ENCODE measurements around the gene C1R. TPM values are rescaled to one million over a fixed set of nuclear protein-coding genes. Genes with fewer than 3 reads are reported as not detected.
A peak's percentile ranks its signal among the peaks of the same experiment; 100 is the strongest.
"Not testable (repeated sequence)": the region's sequence is repeated elsewhere in the genome, so short reads cannot be mapped to it uniquely, and the experiment has no call there.

The C1R gene
- total and polyA plus RNA-seq, 7 experiments from 2014 or later, result 1.0 to 7.2 (median 2.9) TPM

GRCh38 chr12:7046383-7047105 is 45.7 kb downstream of the C1R start:
- Mint-ChIP-seq H3K27ac (no peak overlapping the region), H3K4me1 (peaks cover 0 to 21% (median 19%) of the 10 kb centered on the region in 7 donors), H3K27me3 (peaks cover 0 to 18% (median 0%) of the 10 kb centered on the region in 5 donors), H3K4me3 (peak overlapping the region in 1 of 10 donors; percentile 19), H3K9me3 (peaks cover 0 to 3% (median 0%) of the 10 kb centered on the region in 11 donors), H3K36me3 (no peaks in the 10 kb centered on the region)
- no peak overlapping the region for H3K27ac ChIP-seq (ENCODE audit: low read depth, low read length)
- no peaks in the 10 kb centered on the region for H3K9me3 ChIP-seq (ENCODE audit: control insufficient read depth in 2 of 3, low read length in 3 of 3)
- intact Hi-C loops (cut with micrococcal nuclease), result no loop called here
- CTCF ChIA-PET, result no interaction called here
- H3K4me3 ChIP-seq (ENCODE audit: low read length), result no peak overlapping the region
- H3K27me3 ChIP-seq (ENCODE audit: control insufficient read depth in 2 of 2, insufficient read depth in 2 of 2, low read length in 2 of 2), result no peaks in the 10 kb centered on the region
- ATAC-seq, result no peak
- no peak for DNase-seq
- POLR2A ChIA-PET, result no interaction called here
- H3K4me1 ChIP-seq (ENCODE audit: control insufficient read depth in 2 of 2, insufficient read depth in 2 of 2, low read length in 2 of 2), result no peaks in the 10 kb centered on the region
- H3K36me3 ChIP-seq (ENCODE audit: control insufficient read depth in 2 of 3, insufficient read depth in 3 of 3, low read length in 3 of 3), result no peaks in the 10 kb centered on the region

- CTCF ChIA-PET, result no interaction called here
- Histone ChIP-seq H3K4me3 (ENCODE audit: low read length) (no peak overlapping the region), H3K36me3 (ENCODE audit: control insufficient read depth in 2 of 3, insufficient read depth in 3 of 3, low read length in 3 of 3) (no peaks in the 10 kb centered on the region), H3K27ac (ENCODE audit: low read depth, low read length) (no peak overlapping the region), H3K27me3 (ENCODE audit: control insufficient read depth in 2 of 2, insufficient read depth in 2 of 2, low read length in 2 of 2) (no peaks in the 10 kb centered on the region), H3K9me3 (ENCODE audit: control insufficient read depth in 2 of 3, low read length in 3 of 3) (no peaks in the 10 kb centered on the region), H3K4me1 (ENCODE audit: control insufficient read depth in 2 of 2, insufficient read depth in 2 of 2, low read length in 2 of 2) (no peaks in the 10 kb centered on the region)
- POLR2A ChIA-PET, result no interaction called here
- Mint-ChIP-seq H3K4me1 (peaks cover 0 to 21% (median 19%) of the 10 kb centered on the region in 7 donors), H3K27ac (no peak overlapping the region), H3K4me3 (no peak overlapping the region), H3K27me3 (peaks cover 0 to 12% (median 0%) of the 10 kb centered on the region in 5 donors), H3K36me3 (no peaks in the 10 kb centered on the region), H3K9me3 (peaks cover 0 to 3% (median 0%) of the 10 kb centered on the region in 11 donors)
- ATAC-seq (no peak), DNase-seq (no peak)
- intact Hi-C loops (cut with micrococcal nuclease), result no loop called here
These were observed 46.3 kb downstream of the C1R start for GRCh38 chr12:7045913-7046312.

- H3K27ac ChIP-seq (ENCODE audit: low read depth, low read length), result no peak overlapping the region
- Mint-ChIP-seq H3K27me3 (peaks cover 0 to 5% (median 0%) of the 10 kb centered on the region in 5 donors), H3K4me3 (no peak overlapping the region), H3K27ac (no peak overlapping the region), H3K9me3 (no peaks in the 10 kb centered on the region), H3K4me1 (peaks cover 0 to 19% (median 15%) of the 10 kb centered on the region in 7 donors), H3K36me3 (no peaks in the 10 kb centered on the region)
- ChIA-PET CTCF (interaction anchor here (1.2 to 1.3 kb wide), 2 partner anchors 9 to 170 kb away, joined by 4 read pairs; partner anchors contain the start of gene SPSB2), POLR2A (no interaction called here)
- no peaks in the 10 kb centered on the region for H3K4me1 ChIP-seq (ENCODE audit: control insufficient read depth in 2 of 2, insufficient read depth in 2 of 2, low read length in 2 of 2)
- H3K9me3 ChIP-seq (ENCODE audit: control insufficient read depth in 2 of 3, low read length in 3 of 3), result no peaks in the 10 kb centered on the region
- intact Hi-C loops (cut with micrococcal nuclease), result loop anchor here in 1 of 2 donors (1.0 to 2.0 kb wide), 4 partner anchors 24 to 174 kb away; partner anchors contain the start of genes EMG1, LPCAT3 and PHB2
- H3K4me3 ChIP-seq (ENCODE audit: low read length), result no peak overlapping the region
- DNase-seq (peak in 4 of 9 donors; percentile 5 to 12 (median 11)), ATAC-seq (peak; percentile 40)
- H3K36me3 ChIP-seq (ENCODE audit: control insufficient read depth in 2 of 3, insufficient read depth in 3 of 3, low read length in 3 of 3), result no peaks in the 10 kb centered on the region
- no peaks in the 10 kb centered on the region for H3K27me3 ChIP-seq (ENCODE audit: control insufficient read depth in 2 of 2, insufficient read depth in 2 of 2, low read length in 2 of 2)
These were observed 49.4 kb downstream of the C1R start for GRCh38 chr12:7042842-7043241.

DNA sequence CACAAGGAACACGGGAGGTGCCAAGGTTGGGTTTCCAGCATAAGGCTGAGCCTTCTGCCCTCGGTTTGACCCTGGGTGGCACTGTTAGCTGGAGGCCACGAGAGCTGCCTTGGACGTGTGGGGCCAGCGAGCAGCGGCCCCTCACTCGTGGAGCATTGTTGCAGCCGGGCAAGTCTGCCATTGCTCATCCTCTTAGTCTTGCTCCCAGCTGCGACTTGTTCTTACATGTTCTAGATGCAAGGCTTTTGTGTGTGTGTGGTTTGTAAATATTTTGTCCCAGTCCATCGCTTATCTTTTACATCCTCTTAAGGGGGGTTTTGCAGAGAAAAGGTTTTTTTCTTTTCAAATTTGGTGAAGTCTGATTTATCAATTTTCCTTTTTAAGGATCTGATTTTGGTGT is 52.8 kb downstream of the C1R start:
- H3K27me3 ChIP-seq (ENCODE audit: control insufficient read depth in 2 of 2, insufficient read depth in 2 of 2, low read length in 2 of 2), result no peaks in the 10 kb centered on the region
- peaks cover 0 to 5% (median 0%) of the 10 kb centered on the region in 5 donors for H3K27me3 Mint-ChIP-seq
- POLR2A ChIA-PET, result no interaction called here
- no peaks in the 10 kb centered on the region for H3K4me1 ChIP-seq (ENCODE audit: control insufficient read depth in 2 of 2, insufficient read depth in 2 of 2, low read length in 2 of 2)
- H3K4me3 Mint-ChIP-seq, result no peak overlapping the region
- CTCF ChIA-PET, result no interaction called here
- no peaks in the 10 kb centered on the region for H3K36me3 Mint-ChIP-seq
- H3K27ac Mint-ChIP-seq, result no peak overlapping the region
- no peak overlapping the region for H3K27ac ChIP-seq (ENCODE audit: low read depth, low read length)
- H3K9me3 ChIP-seq (ENCODE audit: control insufficient read depth in 2 of 3, low read length in 3 of 3), result no peaks in the 10 kb centered on the region
- ATAC-seq, result no peak
- no peaks in the 10 kb centered on the region for H3K4me1 Mint-ChIP-seq
- H3K36me3 ChIP-seq (ENCODE audit: control insufficient read depth in 2 of 3, insufficient read depth in 3 of 3, low read length in 3 of 3), result no peaks in the 10 kb centered on the region
- no peaks in the 10 kb centered on the region for H3K9me3 Mint-ChIP-seq
- intact Hi-C loops (cut with micrococcal nuclease), result no loop called here
- H3K4me3 ChIP-seq (ENCODE audit: low read length), result no peak overlapping the region
- DNase-seq, result no peak

DNA sequence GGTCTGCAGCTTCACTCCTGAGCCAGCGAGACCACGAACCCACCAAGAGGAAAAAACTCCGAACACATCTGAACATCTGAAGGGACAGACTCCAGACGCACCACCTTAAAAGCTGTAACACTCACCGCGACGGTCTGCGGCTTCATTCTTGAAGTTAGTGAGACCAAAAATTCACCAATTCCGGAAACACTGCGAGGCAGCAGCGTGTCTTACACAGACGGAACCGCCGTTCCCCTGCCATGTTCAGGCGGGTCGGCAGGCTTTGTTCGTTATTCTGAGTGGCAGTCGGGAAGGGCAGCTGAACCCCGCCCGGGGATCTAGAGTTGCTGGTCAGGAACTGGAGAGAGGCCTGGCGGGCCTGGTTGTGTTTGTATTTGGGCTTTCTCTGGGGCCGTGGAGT is 53.7 kb downstream of the C1R start:
- Mint-ChIP-seq H3K27ac (peak overlapping the region in 1 of 9 donors; percentile 72), H3K36me3 (no peaks in the 10 kb centered on the region), H3K27me3 (peaks cover 0 to 2% (median 0%) of the 10 kb centered on the region in 5 donors), H3K9me3 (no peaks in the 10 kb centered on the region), H3K4me1 (no peaks in the 10 kb centered on the region), H3K4me3 (no peak overlapping the region)
- POLR2A ChIA-PET, result no interaction called here
- no peaks in the 10 kb centered on the region for H3K4me1 ChIP-seq (ENCODE audit: control insufficient read depth in 2 of 2, insufficient read depth in 2 of 2, low read length in 2 of 2)
- H3K36me3 ChIP-seq (ENCODE audit: control insufficient read depth in 2 of 3, insufficient read depth in 3 of 3, low read length in 3 of 3), result no peaks in the 10 kb centered on the region
- DNase-seq (no peak), ATAC-seq (no peak)
- no peaks in the 10 kb centered on the region for H3K9me3 ChIP-seq (ENCODE audit: control insufficient read depth in 2 of 3, low read length in 3 of 3)
- CTCF ChIA-PET, result no interaction called here
- no peaks in the 10 kb centered on the region for H3K27me3 ChIP-seq (ENCODE audit: control insufficient read depth in 2 of 2, insufficient read depth in 2 of 2, low read length in 2 of 2)
- intact Hi-C loops (cut with micrococcal nuclease), result no loop called here
- no peak overlapping the region for H3K27ac ChIP-seq (ENCODE audit: low read depth, low read length)
- no peak overlapping the region for H3K4me3 ChIP-seq (ENCODE audit: low read length)

- H3K4me3 ChIP-seq (ENCODE audit: low read length); H3K4me1 ChIP-seq (ENCODE audit: control insufficient read depth in 2 of 2, insufficient read depth in 2 of 2, low read length in 2 of 2); H3K27ac ChIP-seq (ENCODE audit: low read depth, low read length); H3K4me3 Mint-ChIP-seq; H3K36me3 ChIP-seq (ENCODE audit: control insufficient read depth in 2 of 3, insufficient read depth in 3 of 3, low read length in 3 of 3); H3K36me3 Mint-ChIP-seq; intact Hi-C loops (cut with micrococcal nuclease); H3K9me3 Mint-ChIP-seq; H3K4me1 Mint-ChIP-seq; DNase-seq; CTCF ChIA-PET; H3K27ac Mint-ChIP-seq; ATAC-seq; H3K27me3 Mint-ChIP-seq; H3K9me3 ChIP-seq (ENCODE audit: control insufficient read depth in 2 of 3, low read length in 3 of 3); POLR2A ChIA-PET; H3K27me3 ChIP-seq (ENCODE audit: control insufficient read depth in 2 of 2, insufficient read depth in 2 of 2, low read length in 2 of 2): not testable (repeated sequence)
These were observed 54.8 kb downstream of the C1R start for GRCh38 chr12:7037411-7037810.

DNA sequence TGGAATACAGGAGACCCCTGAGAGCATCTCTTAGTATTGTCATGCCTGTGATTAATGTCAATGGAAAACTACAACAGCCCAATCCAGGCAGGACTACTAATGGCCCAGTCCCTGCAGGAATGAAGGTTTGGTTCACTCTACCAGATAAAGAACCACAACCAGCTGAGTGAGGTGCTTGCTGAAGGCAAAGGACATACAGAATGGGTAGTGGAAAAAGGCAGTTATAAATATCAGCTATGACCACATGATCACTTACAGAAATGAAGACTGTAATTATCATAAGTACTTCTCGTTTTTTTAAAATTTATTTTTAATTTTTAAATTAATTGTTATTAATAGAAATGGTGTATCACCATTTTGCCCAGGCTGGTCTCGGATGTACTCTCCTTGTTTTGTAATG is 56.8 kb downstream of the C1R start:
- Mint-ChIP-seq H3K9me3 (no peaks in the 10 kb centered on the region), H3K27me3 (peaks cover 0 to 2% (median 0%) of the 10 kb centered on the region in 5 donors), H3K4me3 (no peak overlapping the region), H3K36me3 (no peaks in the 10 kb centered on the region), H3K4me1 (peaks cover 0 to 3% (median 0%) of the 10 kb centered on the region in 7 donors), H3K27ac (no peak overlapping the region)
- Histone ChIP-seq H3K27ac (ENCODE audit: low read depth, low read length) (no peak overlapping the region), H3K27me3 (ENCODE audit: control insufficient read depth in 2 of 2, insufficient read depth in 2 of 2, low read length in 2 of 2) (no peaks in the 10 kb centered on the region), H3K4me1 (ENCODE audit: control insufficient read depth in 2 of 2, insufficient read depth in 2 of 2, low read length in 2 of 2) (no peaks in the 10 kb centered on the region), H3K9me3 (ENCODE audit: control insufficient read depth in 2 of 3, low read length in 3 of 3) (no peaks in the 10 kb centered on the region), H3K4me3 (ENCODE audit: low read length) (no peak overlapping the region), H3K36me3 (ENCODE audit: control insufficient read depth in 2 of 3, insufficient read depth in 3 of 3, low read length in 3 of 3) (no peaks in the 10 kb centered on the region)
- intact Hi-C loops (cut with micrococcal nuclease), result no loop called here
- POLR2A ChIA-PET, result no interaction called here
- DNase-seq, result no peak
- no peak for ATAC-seq
- CTCF ChIA-PET, result interaction anchor here (0.6 kb wide), 1 partner anchor 1010 kb away, joined by 3 read pairs; no protein-coding TSS in a partner anchor
